Measurements from ENCODE around the gene ADGRD2.

Gene ADGRD2

GRCh38 chr9:124436320-124436719, 13.9 kb upstream of the ADGRD2 start:
- in situ Hi-C loops (cut with MboI; ENCODE audit: low pct_unique_long_range_greater_than_20kb, low sequenced_read_pairs), result no loop called here
- peak; percentile 49 for DNase-seq

DNA sequence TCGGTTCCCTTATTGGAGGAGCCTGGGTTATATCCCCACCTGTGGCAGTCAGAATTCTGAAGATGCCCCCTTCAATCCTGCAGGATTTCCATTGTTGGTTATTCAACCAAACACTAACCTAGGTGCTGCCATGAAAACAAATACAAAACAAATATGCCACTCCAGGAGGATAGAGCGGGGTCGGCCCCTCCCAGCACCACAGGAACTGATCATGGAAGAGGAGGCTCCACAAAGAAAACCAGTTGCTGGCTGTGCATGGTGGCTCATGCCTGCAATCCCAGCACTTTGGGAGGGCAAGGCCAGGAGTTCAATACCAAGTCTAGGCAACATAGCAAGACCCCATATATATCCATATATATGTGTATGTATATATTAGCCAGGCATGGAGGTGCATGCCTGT, 13.2 kb upstream of the ADGRD2 start:
- DNase-seq, result no peak
- in situ Hi-C loops (cut with MboI; ENCODE audit: low pct_unique_long_range_greater_than_20kb, low sequenced_read_pairs), result no loop called here

DNA sequence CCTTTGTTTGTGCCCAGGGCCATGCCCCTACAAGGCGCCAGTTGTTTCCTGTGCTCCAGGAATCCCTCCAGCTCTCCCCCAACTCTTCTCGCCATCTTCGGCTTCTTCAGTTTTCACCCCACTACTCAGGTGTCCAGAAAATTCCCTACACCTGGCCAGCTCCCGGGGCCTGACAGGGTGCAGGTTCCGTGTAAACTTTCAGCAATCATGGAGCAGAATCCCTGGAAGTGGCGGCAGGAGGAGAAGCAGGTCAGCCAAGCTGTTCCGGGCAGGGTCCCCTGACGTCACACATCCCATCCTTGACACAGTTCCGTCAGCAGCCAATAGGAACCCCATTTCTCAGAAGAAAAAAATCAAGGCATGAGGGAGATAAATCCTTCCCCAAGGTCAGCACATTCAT, 12.2 kb upstream of the ADGRD2 start:
- in situ Hi-C loops (cut with MboI; ENCODE audit: low pct_unique_long_range_greater_than_20kb, low sequenced_read_pairs), result no loop called here
- DNase-seq, result no peak

DNA sequence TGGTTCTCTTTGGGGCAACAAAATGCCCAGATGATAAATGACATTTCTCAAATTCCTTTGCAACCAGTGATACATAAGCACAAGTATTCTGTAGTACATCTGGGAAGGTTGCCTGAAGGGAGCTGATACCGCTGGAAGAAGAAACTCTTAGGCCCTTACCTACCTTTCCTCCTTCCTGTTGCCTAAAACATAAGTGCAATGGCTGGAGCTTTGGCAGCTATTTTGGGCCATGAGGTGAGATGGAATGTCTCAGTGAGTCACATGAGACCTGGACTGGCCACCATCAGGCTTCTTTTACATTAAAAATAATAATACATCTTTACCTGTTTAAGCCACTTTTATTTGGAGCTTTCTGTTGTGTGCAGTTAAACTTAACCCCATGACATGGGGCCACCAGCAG, 11.2 kb upstream of the ADGRD2 start:
- no peak for DNase-seq
- in situ Hi-C loops (cut with MboI; ENCODE audit: low pct_unique_long_range_greater_than_20kb, low sequenced_read_pairs), result no loop called here

GRCh38 chr9:124439686-124440243, 10.5 kb upstream of the ADGRD2 start:
- in situ Hi-C loops (cut with MboI; ENCODE audit: low pct_unique_long_range_greater_than_20kb, low sequenced_read_pairs), result no loop called here
- DNase-seq, result no peak

DNA sequence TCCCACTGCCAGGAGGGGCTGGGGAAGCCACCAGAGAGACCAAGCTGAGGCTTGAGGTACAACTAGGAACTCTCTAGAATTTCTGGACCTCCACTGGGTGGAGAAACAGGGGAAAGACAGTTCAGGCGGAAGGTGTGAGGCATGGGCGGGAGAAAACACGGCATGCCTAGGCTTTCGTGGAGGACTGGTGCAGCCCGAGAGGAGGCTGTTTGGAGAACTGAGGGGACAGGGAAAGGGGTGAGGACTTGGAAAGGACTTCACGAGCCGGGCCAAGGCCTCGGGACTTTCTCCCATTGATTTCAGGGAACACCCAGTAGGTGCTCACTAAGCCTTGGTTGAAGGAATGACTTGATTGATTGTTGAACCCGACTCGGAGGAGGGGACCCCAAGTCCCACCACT, 9.5 kb upstream of the ADGRD2 start:
- DNase-seq, result no peak
- in situ Hi-C loops (cut with MboI; ENCODE audit: low pct_unique_long_range_greater_than_20kb, low sequenced_read_pairs), result no loop called here

DNA sequence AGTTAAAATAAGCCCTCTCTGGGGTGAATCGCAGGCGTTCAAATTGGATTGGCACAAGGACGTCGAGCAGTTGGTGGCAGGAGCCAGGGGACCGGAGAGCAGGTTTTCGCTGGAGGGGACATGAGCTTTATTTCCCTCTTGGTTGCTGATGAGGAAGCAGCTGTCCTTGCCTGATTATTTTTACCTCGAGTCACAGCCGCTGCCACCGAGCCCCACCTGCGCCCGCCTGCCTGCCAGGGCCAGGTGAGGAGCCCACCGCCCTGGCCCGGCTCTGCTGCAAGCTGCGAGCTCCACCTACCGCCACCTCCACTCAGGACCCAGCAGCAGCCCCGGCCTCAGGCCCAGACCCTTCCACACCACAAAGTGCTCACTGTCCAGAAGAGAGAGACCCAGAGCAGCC, 9.0 kb upstream of the ADGRD2 start:
- in situ Hi-C loops (cut with MboI; ENCODE audit: low pct_unique_long_range_greater_than_20kb, low sequenced_read_pairs), result no loop called here

GRCh38 chr9:124442379-124442778, 7.9 kb upstream of the ADGRD2 start:
- DNase-seq, result no peak
- in situ Hi-C loops (cut with MboI; ENCODE audit: low pct_unique_long_range_greater_than_20kb, low sequenced_read_pairs), result no loop called here

More for the DNA sequence above, 9.0 kb upstream of the ADGRD2 start:
- DNase-seq, result no peak

DNA sequence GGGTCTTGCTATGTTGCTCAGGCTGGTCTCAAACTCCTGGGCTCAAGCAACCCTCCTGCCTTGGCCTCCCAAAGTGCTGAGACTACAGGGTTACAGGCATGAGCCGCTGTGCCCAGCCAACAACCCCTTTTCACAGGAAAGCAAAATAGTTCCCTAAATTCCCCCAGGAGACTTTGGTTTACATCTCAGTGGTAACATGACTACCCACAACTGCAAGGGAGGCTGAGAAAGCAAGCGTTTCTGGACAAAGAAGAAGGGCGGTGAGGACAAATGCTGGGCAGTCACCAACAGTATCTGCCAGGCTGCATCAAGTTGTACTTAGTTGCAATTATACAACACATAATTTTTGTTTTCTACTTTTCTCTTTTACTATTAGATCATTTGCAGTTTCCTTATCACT, 7.4 kb upstream of the ADGRD2 start:
- no peak for DNase-seq
- in situ Hi-C loops (cut with MboI; ENCODE audit: low pct_unique_long_range_greater_than_20kb, low sequenced_read_pairs), result no loop called here

DNA sequence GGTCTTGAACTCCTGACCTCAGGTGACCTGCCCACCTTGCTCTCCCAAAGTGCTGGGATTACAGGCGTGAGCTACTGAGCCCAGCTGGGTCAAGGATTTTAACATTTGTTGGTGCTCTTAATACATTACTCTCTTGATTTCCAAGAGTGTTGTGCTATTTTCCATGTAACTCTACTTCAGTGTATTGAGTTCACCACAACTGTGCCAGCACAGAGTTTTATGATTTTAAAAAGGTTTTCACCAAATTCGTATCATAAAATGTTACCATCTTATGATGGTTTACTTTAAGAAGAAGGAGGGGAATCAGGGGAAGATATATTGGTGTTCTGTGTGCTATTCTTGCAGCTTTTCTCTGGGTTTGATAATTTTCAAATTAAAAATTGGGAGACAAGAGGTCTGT, 6.6 kb upstream of the ADGRD2 start:
- in situ Hi-C loops (cut with MboI; ENCODE audit: low pct_unique_long_range_greater_than_20kb, low sequenced_read_pairs), result no loop called here
- no peak for DNase-seq

DNA sequence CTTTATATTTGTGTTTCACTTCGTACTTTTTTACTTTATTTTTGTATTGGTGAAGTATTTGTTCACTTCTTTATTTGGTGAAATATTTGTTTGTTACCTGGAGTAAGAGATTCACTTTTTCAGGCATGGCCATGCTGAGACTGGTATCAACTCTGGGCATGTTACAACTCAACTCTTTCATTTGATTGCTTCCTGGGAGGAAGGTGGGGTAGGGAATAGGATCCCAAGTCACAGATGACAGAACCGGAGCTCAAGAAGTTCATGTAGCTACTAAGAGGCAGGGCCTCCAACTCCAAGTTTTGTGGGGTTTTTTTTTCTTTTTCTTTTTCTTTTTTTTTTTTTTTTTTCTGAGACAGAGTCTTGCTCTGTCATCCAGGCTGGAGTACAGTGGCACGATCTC, 6.1 kb upstream of the ADGRD2 start:
- in situ Hi-C loops (cut with MboI; ENCODE audit: low pct_unique_long_range_greater_than_20kb, low sequenced_read_pairs), result no loop called here
- DNase-seq, result no peak

GRCh38 chr9:124447297-124447661, 3.0 kb upstream of the ADGRD2 start:
- in situ Hi-C loops (cut with MboI; ENCODE audit: low pct_unique_long_range_greater_than_20kb, low sequenced_read_pairs), result no loop called here
- no peak for DNase-seq

- in situ Hi-C loops (cut with MboI; ENCODE audit: low pct_unique_long_range_greater_than_20kb, low sequenced_read_pairs), result no loop called here
- no peak for DNase-seq
Measured at GRCh38 chr9:124448019-124448418, 2.2 kb upstream of the ADGRD2 start.

- DNase-seq, result no peak
- in situ Hi-C loops (cut with MboI; ENCODE audit: low pct_unique_long_range_greater_than_20kb, low sequenced_read_pairs), result no loop called here
Measured at GRCh38 chr9:124449381-124450151, 685 bp upstream of the ADGRD2 start.

DNA sequence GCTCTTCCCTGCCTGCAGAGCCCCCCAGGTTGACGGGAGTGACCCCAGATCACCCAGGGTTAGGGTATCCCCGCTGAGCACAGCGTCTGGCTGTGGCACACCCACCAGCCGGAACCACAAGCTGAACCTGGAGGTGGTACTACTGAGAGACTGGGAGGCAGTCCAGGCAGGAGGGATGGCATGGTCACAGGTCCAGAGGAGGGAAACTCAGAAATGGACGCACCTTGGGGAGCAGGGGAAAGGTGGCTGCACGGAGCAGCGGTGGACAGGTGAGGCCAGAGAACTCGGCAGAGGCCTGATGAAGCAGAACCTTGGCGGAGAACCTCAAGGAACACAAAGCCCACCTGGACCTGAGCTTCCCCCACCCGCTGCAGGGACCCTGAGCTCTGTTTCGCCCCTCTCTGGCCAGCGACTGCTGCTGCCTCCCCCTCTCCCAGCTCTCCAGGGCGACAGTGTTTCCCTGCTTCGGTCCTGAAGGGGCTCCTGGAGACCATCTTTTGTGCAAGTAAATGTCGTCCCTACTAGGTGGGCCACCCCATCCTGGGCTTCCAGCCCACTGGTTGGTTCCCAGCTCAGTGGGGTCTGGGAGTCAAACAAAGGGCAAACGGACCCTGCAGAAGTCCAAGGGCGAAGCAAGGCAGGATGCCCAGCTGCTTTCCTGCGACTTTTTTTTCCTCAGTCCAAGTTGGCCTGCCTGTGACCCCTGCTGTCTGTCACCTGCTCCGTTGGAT, 845 bp downstream of the ADGRD2 start:
- in situ Hi-C loops (cut with MboI; ENCODE audit: low pct_unique_long_range_greater_than_20kb, low sequenced_read_pairs), result no loop called here
- no peak for DNase-seq

GRCh38 chr9:124452326-124452725, 2.1 kb downstream of the ADGRD2 start:
- in situ Hi-C loops (cut with MboI; ENCODE audit: low pct_unique_long_range_greater_than_20kb, low sequenced_read_pairs), result no loop called here
- DNase-seq, result no peak

- in situ Hi-C loops (cut with MboI; ENCODE audit: low pct_unique_long_range_greater_than_20kb, low sequenced_read_pairs), result no loop called here
- no peak for DNase-seq
Measured at GRCh38 chr9:124452841-124453585, 2.8 kb downstream of the ADGRD2 start.

GRCh38 chr9:124453586-124454191, 3.4 kb downstream of the ADGRD2 start:
- peak; percentile 16 for DNase-seq

GRCh38 chr9:124454296-124454695, 4.0 kb downstream of the ADGRD2 start:
- in situ Hi-C loops (cut with MboI; ENCODE audit: low pct_unique_long_range_greater_than_20kb, low sequenced_read_pairs), result no loop called here
- DNase-seq, result no peak

More at GRCh38 chr9:124453586-124454191, 3.4 kb downstream of the ADGRD2 start:
- in situ Hi-C loops (cut with MboI; ENCODE audit: low pct_unique_long_range_greater_than_20kb, low sequenced_read_pairs), result no loop called here
